Measurements from ENCODE around the gene CCNQ. TPM values are rescaled to one million over a fixed set of nuclear protein-coding genes. Genes with fewer than 3 reads are reported as not detected.

Gene CCNQ
- total RNA-seq, 1 donor = 38.9 TPM

- H3K4me3 ChIP-seq (ENCODE audit: low read depth, low read length) = no peak overlapping the region
- TF ChIP-seq CTCF (IDR thresholded peaks at IDR 0.05; ENCODE audit: insufficient read depth, low read depth, low read length) = no peak
- no peak for DNase-seq (ENCODE audit: low read depth)
Observed at GRCh38 chrX:153547195-153547594, 51.7 kb downstream of the CCNQ start.

- no peak for TF ChIP-seq CTCF (IDR thresholded peaks at IDR 0.05; ENCODE audit: insufficient read depth, low read depth, low read length)
- H3K4me3 ChIP-seq (ENCODE audit: low read depth, low read length) = no peak overlapping the region
- DNase-seq (ENCODE audit: low read depth) = no peak
Observed at GRCh38 chrX:153546386-153546785, 52.6 kb downstream of the CCNQ start.

GRCh38 chrX:153544727-153545126 is 54.2 kb downstream of the CCNQ start:
- no peak for TF ChIP-seq CTCF (IDR thresholded peaks at IDR 0.05; ENCODE audit: insufficient read depth, low read depth, low read length)
- no peak overlapping the region for H3K4me3 ChIP-seq (ENCODE audit: low read depth, low read length)
- DNase-seq (ENCODE audit: low read depth) = no peak

- no peak overlapping the region for H3K4me3 ChIP-seq (ENCODE audit: low read depth, low read length)
- TF ChIP-seq CTCF (IDR thresholded peaks at IDR 0.05; ENCODE audit: insufficient read depth, low read depth, low read length) = no peak
- no peak for DNase-seq (ENCODE audit: low read depth)
Observed at GRCh38 chrX:153539979-153540358, 59.0 kb downstream of the CCNQ start.

GRCh38 chrX:153539171-153539978 is 59.6 kb downstream of the CCNQ start:
- no peak overlapping the region for H3K4me3 ChIP-seq (ENCODE audit: low read depth, low read length)
- peak; percentile 52 for DNase-seq (ENCODE audit: low read depth)
- peak; percentile 81 for TF ChIP-seq CTCF (IDR thresholded peaks at IDR 0.05; ENCODE audit: insufficient read depth, low read depth, low read length)

- H3K4me3 ChIP-seq (ENCODE audit: low read depth, low read length) = no peak overlapping the region
- no peak for DNase-seq (ENCODE audit: low read depth)
- TF ChIP-seq CTCF (IDR thresholded peaks at IDR 0.05; ENCODE audit: insufficient read depth, low read depth, low read length) = no peak
Observed at GRCh38 chrX:153538424-153538823, 60.5 kb downstream of the CCNQ start.

Other genes with a start within 250 kb of the CCNQ start
- not detected in 2 replicates for gene PNMA6E, start 197.8 kb downstream of the CCNQ start, total RNA-seq
- gene ZFP92, start 187.7 kb downstream of the CCNQ start, total RNA-seq = 0.32 and 0.43 TPM in 2 replicates
- gene TREX2, start 153.1 kb downstream of the CCNQ start, total RNA-seq = 1.9 and 3.0 TPM in 2 replicates
- 10.8 and 16.8 TPM in 2 replicates for gene HAUS7, start 128.6 kb downstream of the CCNQ start, total RNA-seq
- gene BGN, start 104.2 kb downstream of the CCNQ start, total RNA-seq = 14.7 and 62.5 TPM in 2 replicates
- gene ATP2B3, start 81.5 kb downstream of the CCNQ start, total RNA-seq = not detected in 2 replicates
- under 0.01 TPM in 1 of 2 replicates, not detected in the other for gene DUSP9, start 48.1 kb upstream of the CCNQ start, total RNA-seq
- under 0.01 and 0.32 TPM in 2 replicates for gene PNCK, start 74.7 kb upstream of the CCNQ start, total RNA-seq
- gene SLC6A8, start 88.8 kb upstream of the CCNQ start, total RNA-seq = 9.1 and 12.2 TPM in 2 replicates
- 105 and 127 TPM in 2 replicates for gene BCAP31, start 125.2 kb upstream of the CCNQ start, total RNA-seq
- gene ABCD1, start 125.7 kb upstream of the CCNQ start, total RNA-seq = 15.5 and 19.3 TPM in 2 replicates
- 3.0 and 3.5 TPM in 2 replicates for gene PLXNB3, start 165.1 kb upstream of the CCNQ start, total RNA-seq
- 0.86 and 0.97 TPM in 2 replicates for gene SRPK3, start 181.9 kb upstream of the CCNQ start, total RNA-seq
- gene IDH3G, start 195.2 kb upstream of the CCNQ start, total RNA-seq = 37.4 and 40.2 TPM in 2 replicates
- 122 and 133 TPM in 2 replicates for gene SSR4, start 195.5 kb upstream of the CCNQ start, total RNA-seq
- gene PDZD4, start 231.4 kb upstream of the CCNQ start, total RNA-seq = 0.32 and 0.43 TPM in 2 replicates

Data from fibroblast of villous mesenchyme (primary cell).